ENCODE results near the gene RAB11FIP2. TPM values are rescaled to one million over a fixed set of nuclear protein-coding genes. Genes with fewer than 3 reads are reported as not detected.

The RAB11FIP2 gene
- total and polyA plus RNA-seq, 2 of the 4 experiments (the other 2 are of a cell fraction), result 3.6 to 16.1 TPM

DNA sequence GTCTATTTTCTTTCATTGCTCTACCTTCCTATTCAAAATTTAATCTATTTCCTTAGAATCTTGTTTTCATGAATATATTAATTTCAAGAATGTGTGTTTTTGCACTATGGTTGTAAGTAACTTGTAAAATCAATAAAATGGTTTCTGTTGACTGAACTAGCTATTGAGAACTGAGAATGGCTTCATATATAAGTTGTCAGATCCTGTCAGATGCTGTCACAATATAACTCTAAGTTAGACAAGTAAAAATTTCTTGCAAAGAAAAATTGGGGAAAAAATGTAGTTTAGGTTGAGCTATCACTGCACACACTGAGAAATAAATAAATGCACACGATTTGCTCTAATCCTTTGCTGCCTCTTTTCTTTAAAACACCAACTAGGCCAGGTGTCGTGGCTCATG, 89.8 kb downstream of the RAB11FIP2 start:
- H4K91ac ChIP-seq (ENCODE audit: insufficient read depth, low read depth, low read length), result no peak overlapping the region
- DNase-seq, result no peak
- no peak overlapping the region for H2BK15ac ChIP-seq (ENCODE audit: low read depth, low read length)
- no peak overlapping the region for H3K4ac ChIP-seq (ENCODE audit: low read depth, low read length)
- dilution Hi-C loops (cut with HindIII; ENCODE audit: low sequenced_read_pairs, unreplicated experiment) (no loop called here), in situ Hi-C loops (cut with MboI; ENCODE audit: low sequenced_read_pairs) (no loop called here), intact Hi-C loops (cut with micrococcal nuclease) (no loop called here)
- ChIA-PET POLR2A (ENCODE audit: unreplicated experiment) (no interaction called here), CTCF (no interaction called here)
- H3K4me1 ChIP-seq (ENCODE audit: control insufficient read depth, insufficient read depth, low read length), result no peaks in the 10 kb centered on the region
- no peak overlapping the region for H4K8ac ChIP-seq (ENCODE audit: low read depth in 2 of 2, low read length in 2 of 2)
- H3K27ac ChIP-seq (ENCODE audit: insufficient read depth, low read length), result no peak overlapping the region
- H3K79me1 ChIP-seq (ENCODE audit: low read depth in 1 of 2, low read length in 2 of 2), result no peaks in the 10 kb centered on the region
- ATAC-seq (ENCODE audit: low read depth), result no peak
- H3K23ac ChIP-seq (ENCODE audit: low read depth, low read length), result no peak overlapping the region
- H3K9me3 ChIP-seq (ENCODE audit: control insufficient read depth, insufficient read depth, low read length), result no peaks in the 10 kb centered on the region
- TF ChIP-seq MAFK (IDR thresholded peaks at IDR 0.05; ENCODE audit: low read depth, low read length) (no peak), CHD1 (IDR thresholded peaks at IDR 0.05; ENCODE audit: low read depth, low read length) (no peak), BHLHE40 (IDR thresholded peaks at IDR 0.05; ENCODE audit: low read depth, low read length) (no peak), FOS (IDR thresholded peaks at IDR 0.05; ENCODE audit: low read depth, low read length) (no peak)
- TF ChIP-seq, protein P1, sequence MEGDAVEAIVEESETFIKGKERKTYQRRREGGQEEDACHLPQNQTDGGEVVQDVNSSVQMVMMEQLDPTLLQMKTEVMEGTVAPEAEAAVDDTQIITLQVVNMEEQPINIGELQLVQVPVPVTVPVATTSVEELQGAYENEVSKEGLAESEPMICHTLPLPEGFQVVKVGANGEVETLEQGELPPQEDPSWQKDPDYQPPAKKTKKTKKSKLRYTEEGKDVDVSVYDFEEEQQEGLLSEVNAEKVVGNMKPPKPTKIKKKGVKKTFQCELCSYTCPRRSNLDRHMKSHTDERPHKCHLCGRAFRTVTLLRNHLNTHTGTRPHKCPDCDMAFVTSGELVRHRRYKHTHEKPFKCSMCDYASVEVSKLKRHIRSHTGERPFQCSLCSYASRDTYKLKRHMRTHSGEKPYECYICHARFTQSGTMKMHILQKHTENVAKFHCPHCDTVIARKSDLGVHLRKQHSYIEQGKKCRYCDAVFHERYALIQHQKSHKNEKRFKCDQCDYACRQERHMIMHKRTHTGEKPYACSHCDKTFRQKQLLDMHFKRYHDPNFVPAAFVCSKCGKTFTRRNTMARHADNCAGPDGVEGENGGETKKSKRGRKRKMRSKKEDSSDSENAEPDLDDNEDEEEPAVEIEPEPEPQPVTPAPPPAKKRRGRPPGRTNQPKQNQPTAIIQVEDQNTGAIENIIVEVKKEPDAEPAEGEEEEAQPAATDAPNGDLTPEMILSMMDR (conservative IDR thresholded peaks at IDR 0.05; ENCODE audit: low read depth, low read length), result no peak
- H3K36me3 ChIP-seq (ENCODE audit: control insufficient read depth, insufficient read depth, low read length), result no peaks in the 10 kb centered on the region
- no peak overlapping the region for H3K9ac ChIP-seq (ENCODE audit: low read depth, low read length)
- H3K27me3 ChIP-seq (ENCODE audit: control insufficient read depth, insufficient read depth, low read length), result no peaks in the 10 kb centered on the region
- H2BK120ac ChIP-seq (ENCODE audit: low read depth, low read length), result no peak overlapping the region
- H3K56ac ChIP-seq (ENCODE audit: extremely low read depth, insufficient read depth, low read length), result no peak overlapping the region
- H3K14ac ChIP-seq (replicated peaks; ENCODE audit: low read depth, low read length), result no peak overlapping the region
- no peak overlapping the region for H2AK5ac ChIP-seq (ENCODE audit: low read depth, low read length)
- no peak overlapping the region for H3K18ac ChIP-seq (ENCODE audit: low read depth, low read length)
- no CpG with 5 or more reads among the region's 2 CpGs for WGBS, 2 experiments (ENCODE audit: extremely low coverage in 2 of 2, insufficient read length in 1 of 2)
- H2AK9ac ChIP-seq (replicated peaks; ENCODE audit: low read depth, low read length, poor library complexity), result no peak overlapping the region
- no peak overlapping the region for H2BK20ac ChIP-seq (ENCODE audit: low read depth, low read length)
- no peak overlapping the region for H3K4me2 ChIP-seq (ENCODE audit: low read depth, low read length)
- no peaks in the 10 kb centered on the region for H4K20me1 ChIP-seq (ENCODE audit: insufficient read depth, low read length)
- H2BK5ac ChIP-seq (ENCODE audit: low read depth, low read length, poor library complexity, severe bottlenecking), result no peak overlapping the region
- H3K9me1 ChIP-seq (ENCODE audit: insufficient read depth, low read length), result no peaks in the 10 kb centered on the region
- H2AFZ ChIP-seq (replicated peaks; ENCODE audit: low read length, poor library complexity), result no peak overlapping the region
- H3K4me3 ChIP-seq (ENCODE audit: insufficient read depth, low read depth, low read length), result no peak overlapping the region
- no peak overlapping the region for H4K5ac ChIP-seq (ENCODE audit: low read depth, low read length)
- BruUV-seq (replicated peaks), result no TSS peak
